Raji (cell line): ENCODE measurements around the gene ITLN2.

Experiments
- POLR2A ChIP-seq: IDR thresholded peaks from 2 replicates; pipeline ENCODE4 v1.6.1; 2011; ENCODE audit warnings: low read depth, low read length, control low read depth; ENCODE audit not compliant: insufficient read depth

Gene ITLN2

GRCh38 chr1:160971618-160972056 lies 17.0 kb upstream of the ITLN2 start:
- no peak for TF ChIP-seq POLR2A

DNA sequence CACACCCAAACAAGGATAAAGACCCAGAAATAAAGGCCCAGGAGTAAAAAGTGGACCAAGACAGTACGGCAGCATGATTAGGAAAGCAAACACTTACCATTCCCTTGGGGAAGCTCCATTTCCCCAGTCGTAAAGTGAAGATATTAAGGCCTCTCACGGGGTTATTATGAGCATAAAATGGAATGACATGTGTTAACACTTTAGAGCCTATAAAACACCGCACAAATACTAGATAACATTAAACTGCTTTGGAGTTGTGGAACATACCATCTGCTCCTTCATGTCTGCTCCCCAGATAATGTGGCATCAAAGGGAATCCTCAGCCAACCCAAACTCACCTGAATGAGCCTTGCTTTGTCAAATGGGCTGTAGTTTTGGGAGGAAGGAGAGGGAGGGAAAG lies 8.9 kb upstream of the ITLN2 start:
- TF ChIP-seq POLR2A = no peak

DNA sequence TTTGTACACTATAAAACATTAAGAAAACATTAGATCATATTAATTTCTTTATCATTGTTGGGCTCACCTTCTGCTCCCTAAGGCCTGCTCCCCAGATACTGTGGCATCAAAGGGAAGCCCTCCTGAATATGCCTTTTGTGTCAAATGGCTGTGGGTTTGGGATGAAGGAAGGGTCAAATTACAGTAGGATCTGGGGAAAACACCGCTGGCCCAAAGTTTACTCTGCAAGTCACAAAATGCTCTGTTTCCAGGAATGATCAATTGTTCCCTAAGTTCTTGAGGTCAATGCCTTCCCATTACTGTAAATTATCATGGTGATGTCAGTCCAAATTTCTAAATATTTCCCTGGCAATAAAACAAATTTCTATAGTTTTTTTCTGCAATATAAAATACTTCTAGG lies 6.8 kb upstream of the ITLN2 start:
- no peak for TF ChIP-seq POLR2A

DNA sequence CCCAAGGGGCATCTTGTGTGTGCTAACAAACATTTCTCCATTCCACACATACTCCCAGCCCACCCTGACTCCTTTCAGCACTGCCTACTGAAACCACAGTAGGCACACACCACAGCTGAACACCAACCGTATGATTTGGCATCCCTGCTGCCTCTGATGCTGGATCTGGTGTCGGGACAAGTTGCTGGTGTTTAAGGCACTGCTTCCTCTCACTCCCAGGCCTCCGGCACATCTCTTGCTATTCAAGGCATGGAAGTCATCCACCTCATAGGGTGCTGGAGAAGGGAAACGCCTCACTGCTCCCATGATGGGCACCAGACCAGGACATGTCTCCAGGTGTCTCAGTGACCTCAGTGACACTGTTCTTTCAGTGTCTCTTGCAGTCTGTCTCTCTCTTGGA lies 2.4 kb upstream of the ITLN2 start:
- no peak for TF ChIP-seq POLR2A

DNA sequence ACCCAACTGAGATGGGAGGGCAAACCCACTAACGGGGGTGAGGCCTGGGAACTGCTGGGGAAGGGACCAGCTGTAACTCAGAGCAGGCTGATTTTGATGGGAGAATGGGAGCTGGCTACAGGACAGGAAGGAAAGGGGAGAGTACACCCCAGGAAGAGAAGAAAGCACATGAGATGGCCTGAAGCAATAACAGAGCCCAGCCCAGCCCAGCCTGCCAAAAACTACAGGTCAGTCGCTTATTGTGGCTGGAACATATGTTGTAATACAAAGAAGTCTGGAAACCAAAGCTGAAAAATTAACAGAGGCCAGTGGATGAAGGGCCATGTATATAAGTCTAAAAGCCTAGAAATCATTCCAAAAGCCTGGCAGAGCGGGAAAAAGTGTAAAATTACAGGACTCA lies 1.6 kb downstream of the ITLN2 start:
- TF ChIP-seq POLR2A = no peak

DNA sequence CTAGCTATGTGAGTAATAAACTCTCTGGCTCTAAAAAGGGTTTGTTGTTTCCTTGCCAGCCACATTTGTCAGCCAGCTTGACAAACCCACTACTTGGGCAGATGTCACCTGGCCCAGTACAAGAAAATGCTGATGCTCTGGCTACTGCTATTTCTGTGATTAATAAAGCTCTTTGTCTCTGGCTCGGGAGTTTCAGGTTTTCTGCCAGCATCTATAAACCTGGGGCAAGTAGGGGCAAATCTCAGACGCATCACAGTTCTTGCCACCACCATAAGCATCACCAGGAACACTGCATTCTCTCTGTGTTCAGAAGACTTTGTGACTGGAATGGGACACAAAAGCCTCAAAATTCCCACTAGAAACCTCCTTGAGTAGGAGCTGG lies 2.5 kb downstream of the ITLN2 start:
- TF ChIP-seq POLR2A = no peak

DNA sequence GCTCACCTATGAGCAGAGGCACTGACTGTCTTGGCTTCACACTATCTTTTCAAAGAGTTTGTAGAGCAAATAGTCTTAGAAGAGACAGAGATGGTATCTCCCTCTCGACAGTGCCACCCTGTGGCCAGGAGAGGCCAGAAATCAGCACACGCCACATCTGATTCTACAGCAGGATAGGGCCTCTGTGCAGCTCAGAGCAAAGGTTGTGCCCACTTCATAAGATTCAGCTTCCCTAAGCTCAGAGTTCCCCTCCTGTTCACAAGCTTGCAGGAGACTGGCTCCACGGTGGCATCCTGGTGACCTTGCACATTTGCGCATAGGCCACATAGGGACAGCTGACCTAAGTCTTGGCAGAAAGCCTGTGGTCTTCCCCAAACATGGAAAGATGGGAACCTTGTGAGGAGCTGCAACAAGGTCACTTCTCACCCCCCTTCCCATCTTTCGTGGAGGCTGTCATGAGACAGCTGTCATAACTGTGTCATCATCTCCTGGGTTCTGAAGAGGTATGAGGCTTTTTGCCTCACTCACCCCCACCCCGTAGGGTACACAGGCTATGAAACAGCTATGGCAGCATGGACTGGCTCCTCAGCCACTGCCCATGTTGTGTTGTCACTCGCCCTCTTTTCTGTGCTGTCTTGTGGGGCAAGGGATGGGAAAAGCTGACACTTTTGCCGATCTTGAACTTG lies 3.0 kb downstream of the ITLN2 start:
- no peak for TF ChIP-seq POLR2A

DNA sequence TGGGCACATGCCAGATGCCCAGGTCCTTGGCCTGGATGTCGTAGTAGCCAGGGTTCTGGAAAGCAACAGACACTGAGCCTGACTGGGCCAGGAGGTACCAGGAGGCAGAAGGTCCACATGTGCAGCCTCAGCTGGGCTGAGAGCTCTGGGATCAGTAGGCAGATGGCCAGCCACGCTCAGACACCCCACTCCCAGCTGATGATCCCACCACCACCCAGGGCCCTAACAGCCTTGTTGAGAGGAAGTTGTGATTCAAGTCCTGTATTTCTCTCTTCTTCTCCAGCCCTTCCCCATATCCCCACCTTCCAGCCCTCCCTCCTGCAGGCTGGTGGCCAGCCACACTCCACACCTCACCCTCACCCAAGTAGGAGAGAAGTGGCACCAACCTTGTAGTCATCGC lies 4.0 kb downstream of the ITLN2 start:
- no peak for TF ChIP-seq POLR2A

DNA sequence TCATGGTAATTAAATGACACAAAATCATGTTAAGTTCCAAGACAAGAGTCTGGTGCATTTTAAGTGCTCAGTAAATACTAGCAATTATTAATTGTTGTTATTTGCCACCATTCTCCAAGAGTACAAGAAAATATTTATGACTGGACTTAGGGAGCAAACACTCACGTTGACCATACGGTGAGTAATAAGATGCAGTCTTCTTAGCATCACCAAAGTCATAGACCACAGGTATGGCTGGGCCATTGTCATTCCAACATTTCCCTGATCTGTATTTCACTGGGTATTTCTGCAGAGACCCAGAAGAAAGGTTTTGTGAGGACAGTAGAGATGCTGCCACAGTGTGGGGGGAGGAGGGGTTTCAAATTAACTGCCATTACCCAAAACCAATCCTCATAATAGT lies 4.7 kb downstream of the ITLN2 start:
- no peak for TF ChIP-seq POLR2A

DNA sequence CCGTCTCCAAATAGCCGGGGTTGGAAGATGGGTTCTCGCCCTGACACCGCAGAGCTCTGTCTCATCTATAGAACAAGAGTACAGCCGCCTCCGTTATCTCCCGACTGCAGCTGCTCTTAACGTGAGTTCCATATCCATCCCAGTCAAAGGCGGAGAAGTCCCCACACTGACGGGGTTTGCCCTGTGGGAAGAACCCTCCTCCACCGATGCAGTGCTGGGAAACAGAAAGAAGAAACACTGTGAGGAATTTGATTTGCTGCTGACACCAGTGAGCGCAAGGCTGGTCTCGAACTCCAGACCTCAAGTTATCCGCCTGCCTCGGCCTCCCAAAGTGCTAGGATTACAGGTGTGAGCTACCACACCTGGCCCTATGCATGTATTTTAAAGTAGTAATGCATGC lies 9.5 kb downstream of the ITLN2 start:
- TF ChIP-seq POLR2A = no peak

- TF ChIP-seq POLR2A = no peak
These were observed 11.7 kb downstream of the ITLN2 start for GRCh38 chr1:160942926-160943325.

GRCh38 chr1:160935527-160936258 lies 18.9 kb downstream of the ITLN2 start:
- TF ChIP-seq POLR2A = no peak

DNA sequence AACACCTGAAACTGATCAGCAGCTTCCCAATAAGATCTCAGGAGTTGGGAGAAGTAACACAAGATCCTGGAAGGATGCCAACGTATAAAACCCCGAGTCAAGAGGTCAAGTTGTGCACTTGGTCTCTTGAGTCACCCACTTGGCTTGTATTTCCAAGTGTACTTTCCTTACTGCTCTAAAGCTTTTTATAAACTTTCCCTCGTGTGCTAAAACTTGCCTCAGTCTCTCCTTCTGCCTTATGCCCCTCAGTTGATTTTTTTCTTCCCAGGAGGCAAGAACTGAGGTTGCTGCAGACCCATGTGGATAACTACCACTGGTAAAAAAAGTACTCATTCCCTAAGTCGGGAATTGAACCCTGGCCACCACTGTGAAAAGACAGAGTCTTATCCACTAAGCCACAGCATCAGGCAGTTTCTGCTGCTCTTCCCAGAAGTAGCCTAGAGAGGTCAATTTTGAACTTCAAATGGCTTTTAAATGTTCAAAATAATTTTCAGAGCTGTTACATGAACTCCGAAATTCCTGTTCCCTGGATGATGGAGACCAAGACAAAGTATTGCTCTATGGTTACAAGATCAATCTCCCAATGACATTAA lies 28.9 kb downstream of the ITLN2 start:
- no peak for TF ChIP-seq POLR2A

DNA sequence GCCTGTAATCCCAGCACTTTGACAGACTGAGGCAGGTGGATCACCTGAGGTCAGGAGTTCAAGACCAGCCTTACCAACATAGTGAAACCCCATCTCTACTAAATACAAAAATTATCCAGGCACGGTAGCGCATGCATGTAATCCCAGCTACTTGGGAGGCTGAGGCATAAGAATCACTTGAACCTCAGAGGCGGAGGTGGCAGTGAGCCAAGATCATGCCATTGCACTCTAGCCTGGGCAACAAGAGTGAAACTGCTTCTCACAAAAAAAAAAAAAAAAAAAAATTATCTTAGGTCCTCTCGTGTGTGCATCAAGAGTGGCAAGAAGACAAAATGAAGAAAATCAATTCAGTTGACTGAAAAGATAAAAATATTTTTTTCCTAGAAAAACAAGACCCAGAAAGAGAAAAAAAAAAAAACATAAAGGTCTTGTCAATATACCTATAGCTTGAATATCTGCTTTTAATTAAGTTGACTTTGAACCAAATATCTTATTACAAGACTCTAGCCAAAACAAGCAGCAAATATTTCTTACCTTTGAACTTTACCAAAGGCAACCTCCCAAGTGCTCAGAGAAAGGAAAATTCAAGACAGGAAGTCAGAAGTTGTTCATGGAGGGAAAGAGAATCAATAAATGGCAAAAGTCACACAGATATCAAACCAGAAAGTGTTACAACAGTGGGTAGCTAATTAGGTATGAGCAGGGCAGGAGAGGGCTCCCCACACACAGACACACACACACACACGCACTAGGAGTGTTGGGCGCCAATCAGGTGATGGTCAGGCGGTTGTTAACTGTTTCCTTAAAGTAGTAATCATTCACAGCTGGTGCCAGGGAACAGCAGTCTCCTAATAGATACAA lies 29.6 kb downstream of the ITLN2 start:
- no peak for TF ChIP-seq POLR2A

- no peak for TF ChIP-seq POLR2A
These were observed 37.9 kb downstream of the ITLN2 start for GRCh38 chr1:160916666-160917065.
